RWPE1 (cell line): Measurements from ENCODE around the gene EEF1AKMT3.
A peak's percentile ranks its signal among the peaks of the same experiment; 100 is the strongest.

Experiments used
- CTCF ChIA-PET: fragments of 350-600 bp; sonication (Branson Sonifier 250); formaldehyde crosslinking; extraction: SDS; loops from one replicate; lab custom pipeline; 2021; lab: Yijun Ruan, JAX
- POLR2A ChIA-PET: fragments of 400-600 bp; formaldehyde crosslinking; extraction: SDS; loops from one replicate; lab custom pipeline; 2020; ENCODE audit warnings: antibody characterized with exemption; ENCODE audit not compliant: low non-redundant PET; lab: Yijun Ruan, JAX
- DNase-seq: peaks from one replicate; pipeline ENCODE4 v3.0.0; 2012; ENCODE audit warnings: low spot score
- H3K27ac ChIP-seq: fragments of 450-650 bp; 2 replicates; pipeline ENCODE4 v1.5.1; 2017
- CTCF ChIP-seq: fragments of 450-650 bp; conservative IDR thresholded peaks from 2 replicates; pipeline ENCODE4 v1.5.1; 2017; ENCODE audit warnings: low read depth, mild to moderate bottlenecking

EEF1AKMT3 gene

GRCh38 chr12:57725851-57726150, 46.6 kb upstream of the EEF1AKMT3 start:
- POLR2A ChIA-PET: no interaction called here
- CTCF ChIA-PET: interaction anchor here (0.6 to 3.0 kb wide), 11 partner anchors 11 to 1733 kb away, joined by 3 to 31 read pairs (median 4); partner anchors contain the start of genes CDK4, OS9 and TSPAN31
- no peak for DNase-seq
- peak overlapping the region; percentile 90 for H3K27ac ChIP-seq
- no peak for TF ChIP-seq CTCF

- TF ChIP-seq CTCF: peak; percentile 89
- H3K27ac ChIP-seq: peak overlapping the region; percentile 90
- peak; percentile 89 for DNase-seq
- ChIA-PET POLR2A (interaction anchor here (0.5 kb wide), 1 partner anchor 9 kb away, joined by 4 read pairs; no protein-coding TSS in a partner anchor), CTCF (interaction anchor here (0.5 to 3.0 kb wide), 18 partner anchors 10 to 1734 kb away, joined by 3 to 31 read pairs (median 3); partner anchors contain the start of genes CDK4, OS9 and TSPAN31)
These were observed 46.1 kb upstream of the EEF1AKMT3 start for GRCh38 chr12:57726151-57726883.

- no peak for TF ChIP-seq CTCF
- no peak for DNase-seq
- POLR2A ChIA-PET: no interaction called here
- CTCF ChIA-PET: interaction anchor here (0.5 to 3.0 kb wide), 9 partner anchors 9 to 488 kb away, joined by 3 to 31 read pairs (median 3); partner anchors contain the start of gene TSPAN31
- peak overlapping the region; percentile 90 for H3K27ac ChIP-seq
These were observed 45.3 kb upstream of the EEF1AKMT3 start for GRCh38 chr12:57726884-57727757.

GRCh38 chr12:57727758-57728395, 44.5 kb upstream of the EEF1AKMT3 start:
- no peak overlapping the region for H3K27ac ChIP-seq
- CTCF ChIA-PET: interaction anchor here (2.5 kb wide), 1 partner anchor 8 kb away, joined by 31 read pairs; no protein-coding TSS in a partner anchor
- DNase-seq: no peak
- no peak for TF ChIP-seq CTCF
- POLR2A ChIA-PET: no interaction called here

GRCh38 chr12:57729321-57729844, 43.0 kb upstream of the EEF1AKMT3 start:
- no peak for TF ChIP-seq CTCF
- CTCF ChIA-PET: no interaction called here
- no peak for DNase-seq
- POLR2A ChIA-PET: no interaction called here
- peak overlapping the region; percentile 24 for H3K27ac ChIP-seq
